B cell (primary cell): ENCODE results near the gene SLC66A1. TPM values are rescaled to one million over a fixed set of nuclear protein-coding genes. Genes with fewer than 3 reads are reported as not detected.

ENCODE experiments used
- ATAC-seq: fragments of 200-7000 bp; cut with Tn5 transposase; one replicate; pipeline ENCODE4 v1.10.0; 2021; ENCODE audit warnings: low read depth, mild to moderate bottlenecking, moderate number of reproducible peaks, moderate library complexity
- CTCF ChIA-PET: fragments of 350-600 bp; sonication (Branson Sonifier 250); formaldehyde crosslinking; loops from one replicate; lab custom pipeline; 2021; ENCODE audit warnings: antibody characterized with exemption, inconsistent platforms; lab: Charles Lee
- POLR2A ChIA-PET: fragments of 350-600 bp; sonication (Branson Sonifier 250); formaldehyde crosslinking; loops from one replicate; lab custom pipeline; 2021; ENCODE audit warnings: antibody characterized with exemption; lab: Charles Lee
- DNase-seq: peaks from one replicate; pipeline ENCODE4 v3.0.0; 2013
- H2AFZ ChIP-seq: 2 replicates; pipeline ENCODE4 v1.6.1; 2012; ENCODE audit warnings: mild to moderate bottlenecking, low read depth, low read length; ENCODE audit not compliant: insufficient read depth, poor library complexity, severe bottlenecking
- H3K27ac ChIP-seq, 2 donors: 1 replicate in 1 of 2; 2 replicates in 1 of 2; pipeline ENCODE4 v1.5.1; 2012 to 2013; ENCODE audit warnings: low read length in 2 of 2, mild to moderate bottlenecking in 2 of 2, moderate library complexity in 1 of 2
- H3K27me3 ChIP-seq, 4 experiments: fragments of 200-600 bp in 1 of 4; sonication (generic) in 1 of 4; replicated peaks in 1 of 4; 1 replicate in 2 of 4; 2 replicates in 2 of 4; pipeline versions ENCODE4 v1.6.1 to v1.7.0; 2013 to 2016; ENCODE audit warnings: low read length in 3 of 4, mild to moderate bottlenecking in 2 of 4, mixed read lengths in 1 of 4, moderate library complexity in 1 of 4; ENCODE audit not compliant: insufficient read depth in 4 of 4, control insufficient read depth in 3 of 4; ENCODE audit errors: control extremely low read depth in 1 of 4
- H3K36me3 ChIP-seq, 2 experiments: replicated peaks in 1 of 2; 1 replicate in 1 of 2; 2 replicates in 1 of 2; pipeline versions ENCODE4 v1.6.1 to v1.7.1; 2013; ENCODE audit warnings: low read length in 1 of 2; ENCODE audit not compliant: insufficient read depth in 2 of 2, control insufficient read depth in 1 of 2; ENCODE audit errors: control extremely low read depth in 1 of 2, extremely low read depth in 1 of 2
- H3K4me1 ChIP-seq, 2 donors: fragments of 200-600 bp in 1 of 2; sonication (generic) in 1 of 2; 1 replicate in 1 of 2; 2 replicates in 1 of 2; pipeline versions ENCODE4 v1.5.1 to v1.6.1; 2013 to 2017; ENCODE audit warnings: low read length in 2 of 2; ENCODE audit not compliant: control insufficient read depth in 2 of 2, insufficient read depth in 2 of 2
- H3K4me2 ChIP-seq: replicated peaks from 2 replicates; pipeline ENCODE3; 2012; ENCODE audit warnings: mild to moderate bottlenecking, low read depth, low read length; ENCODE audit not compliant: poor library complexity, severe bottlenecking
- H3K4me3 ChIP-seq, 5 experiments: fragments of 200-600 bp in 1 of 5; sonication (generic) in 1 of 5; 1 replicate in 3 of 5; 2 replicates in 2 of 5; pipeline versions ENCODE4 v1.5.1 to v1.7.0; 2011 to 2016; ENCODE audit warnings: low read length in 4 of 5, mild to moderate bottlenecking in 4 of 5, low read depth in 2 of 5, control low read depth in 1 of 5, moderate library complexity in 1 of 5; ENCODE audit not compliant: insufficient read depth in 1 of 5; ENCODE audit errors: control extremely low read depth in 1 of 5, extremely low read depth in 1 of 5
- H3K79me2 ChIP-seq: fragments of 200-600 bp; sonication (generic); one replicate; pipeline ENCODE4 v1.6.0; 2016; ENCODE audit warnings: low read length; ENCODE audit not compliant: control insufficient read depth, insufficient read depth
- H3K9ac ChIP-seq: fragments of 200-600 bp; sonication (generic); 2 replicates; pipeline ENCODE4 v1.6.1; 2017; ENCODE audit warnings: mild to moderate bottlenecking, low read length, moderate library complexity
- H3K9me3 ChIP-seq, 3 donors: one replicate each; pipeline versions ENCODE4 v1.6.1 to v1.7.1; 2013; ENCODE audit warnings: low read length in 2 of 3; ENCODE audit not compliant: control insufficient read depth in 2 of 3, insufficient read depth in 1 of 3; ENCODE audit errors: control extremely low read depth in 1 of 3
- H4K20me1 ChIP-seq: 2 replicates; pipeline ENCODE4 v1.6.0; 2012; ENCODE audit warnings: mild to moderate bottlenecking, low read length; ENCODE audit not compliant: insufficient read depth, control insufficient read depth, poor library complexity, severe bottlenecking
- H3K27ac Mint-ChIP-seq: one replicate; pipeline ENCODE4 v1.8.0; 2021; ENCODE audit warnings: mixed read lengths
- H3K27me3 Mint-ChIP-seq: one replicate; pipeline ENCODE4 v1.8.0; 2021; ENCODE audit warnings: mixed read lengths
- H3K4me1 Mint-ChIP-seq: one replicate; pipeline ENCODE4 v1.8.0; 2021; ENCODE audit warnings: mixed read lengths
- H3K4me3 Mint-ChIP-seq: one replicate; pipeline ENCODE4 v1.8.0; 2021; ENCODE audit warnings: mixed read lengths
- H3K9me3 Mint-ChIP-seq: one replicate; pipeline ENCODE4 v1.8.0; 2022; ENCODE audit warnings: mixed read lengths; ENCODE audit not compliant: insufficient read depth
- CTCF ChIP-seq: fragments of 200-600 bp; IDR thresholded peaks from one replicate; pipeline ENCODE4 v1.8.0; 2022; ENCODE audit warnings: antibody characterized with exemption, mild to moderate bottlenecking
- EZH2 ChIP-seq: IDR thresholded peaks from 2 replicates; pipeline ENCODE4 v1.6.1; 2012; ENCODE audit warnings: borderline replicate concordance, low read depth, mild to moderate bottlenecking, moderate library complexity, low read length; ENCODE audit not compliant: insufficient read depth, poor library complexity, severe bottlenecking
- WGBS: methylation state at CpG from one replicate; pipeline ENCODE4 v1.1.5; 2013; ENCODE audit warnings: missing lambda C conversion rate; ENCODE audit not compliant: insufficient coverage; 5-methylcytosine and 5-hydroxymethylcytosine counted together
- intact Hi-C: fragments of 100-400 bp; cut with micrococcal nuclease; formaldehyde crosslinking; loops from one replicate; pipeline ENCODE4 v1.10.0; 2022
- polyA plus RNA-seq: library from polyadenylated mRNA; depleted of rRNA; stranded (reverse); fragments of >200 nt; gene quantifications from 2 replicates; pipeline ENCODE4 v1.2.3, GENCODE V29; 2012
- total RNA-seq, 2 donors: library from RNA; stranded (reverse); fragments of 120-200 nt in 1 of 2; gene quantifications; 1 replicate in 1 of 2; 2 replicates in 1 of 2; pipeline versions ENCODE4 v1.2.3 to v1.2.4, GENCODE V29; 2013 to 2022

SLC66A1 gene
- total and polyA plus RNA-seq, 2 donors (not counting 1 experiment from before 2014, with no cell fraction given), result 24.4 to 26.8 TPM

- H3K4me3 ChIP-seq, result no peak overlapping the region
- H3K27ac ChIP-seq, result no peak overlapping the region
- no peaks in the 10 kb centered on the region for H3K27me3 Mint-ChIP-seq
- H3K4me1 ChIP-seq, result no peaks in the 10 kb centered on the region
- H3K27me3 ChIP-seq, result no peaks in the 10 kb centered on the region
- H3K27ac Mint-ChIP-seq, result no peak overlapping the region
- peaks cover 1% of the 10 kb centered on the region for H3K4me1 Mint-ChIP-seq
- H3K36me3 ChIP-seq, result peaks cover 7 to 94% of the 10 kb centered on the region in 2 experiments
- peaks cover 66% of the 10 kb centered on the region for H4K20me1 ChIP-seq
- H3K4me3 Mint-ChIP-seq, result no peak overlapping the region
- no peaks in the 10 kb centered on the region for H3K9me3 ChIP-seq
- peaks cover 82% of the 10 kb centered on the region for H3K79me2 ChIP-seq
- ChIA-PET POLR2A (no interaction called here), CTCF (interaction anchor here (1.7 kb wide), 1 partner anchor 207 kb away, joined by 5 read pairs; no protein-coding TSS in a partner anchor)
- no peak overlapping the region for H2AFZ ChIP-seq
- H3K9me3 Mint-ChIP-seq, result no peaks in the 10 kb centered on the region
- H3K9ac ChIP-seq, result no peak overlapping the region
- no peak overlapping the region for H3K4me2 ChIP-seq
- intact Hi-C loops, result no loop called here
- no peak for TF ChIP-seq CTCF
- no peak for TF ChIP-seq EZH2
- ATAC-seq (no peak), DNase-seq (no peak)
- WGBS, result 67% methylated on average over 3 of the region's 6 CpGs
These were observed 63.7 kb downstream of the SLC66A1 start for GRCh38 chr1:19375631-19376400.
